K562 (cell line): Measurements from ENCODE around the gene UIMC1. TPM values are rescaled to one million over a fixed set of nuclear protein-coding genes. Genes with fewer than 3 reads are reported as not detected.

ENCODE experiments used
- CCNT2 ChIP-seq: IDR thresholded peaks from 2 replicates; pipeline ENCODE4 v1.6.1; 2011; ENCODE audit warnings: borderline replicate concordance, low read depth, mild to moderate bottlenecking, moderate library complexity, mixed read lengths, low read length; ENCODE audit not compliant: insufficient read length; ENCODE audit errors: extremely low read depth
- DPF2 ChIP-seq: fragments of 450-650 bp; IDR thresholded peaks from 2 replicates; pipeline ENCODE4 v1.6.1; 2016
- ELF2 ChIP-seq: fragments of 250-450 bp; sonication (Bioruptor Pico); IDR thresholded peaks from 2 replicates; pipeline ENCODE4 v1.5.0; 2021; ENCODE audit warnings: mild to moderate bottlenecking
- EZH2 ChIP-seq: IDR thresholded peaks from 2 replicates; pipeline ENCODE4 v1.6.1; 2012; ENCODE audit warnings: low read depth, mild to moderate bottlenecking, inconsistent platforms, low read length, borderline replicate concordance
- HDAC3 ChIP-seq: fragments of 450-650 bp; IDR thresholded peaks from 2 replicates; pipeline ENCODE4 v1.6.1; 2018; ENCODE audit warnings: borderline replicate concordance, mild to moderate bottlenecking, moderate library complexity; ENCODE audit not compliant: partially characterized antibody
- HES1 ChIP-seq: fragments of 450-650 bp; IDR thresholded peaks from 2 replicates; pipeline ENCODE4 v1.6.1; 2016; ENCODE audit warnings: low read depth, mild to moderate bottlenecking, moderate library complexity
- HMBOX1 ChIP-seq: sonication (generic); IDR thresholded peaks from 2 replicates; pipeline ENCODE4 v1.6.1; 2016
- HOXB6 ChIP-seq: fragments of 250-450 bp; sonication (Bioruptor Pico); IDR thresholded peaks from 2 replicates; pipeline ENCODE4 v1.5.1; 2022; ENCODE audit warnings: mild to moderate bottlenecking, borderline replicate concordance
- MCM5 ChIP-seq: fragments of 450-650 bp; IDR thresholded peaks from 2 replicates; pipeline ENCODE4 v1.6.1; 2016; ENCODE audit warnings: low read depth
- MEF2D ChIP-seq: conservative IDR thresholded peaks from 2 replicates; pipeline ENCODE4 v1.6.1; 2016; ENCODE audit warnings: low read depth, missing genetic modification characterization, missing compliant biosample characterization
- MNT ChIP-seq, 2 experiments: fragments of 450-650 bp; conservative IDR thresholded peaks; 2 replicates each; pipeline ENCODE4 v1.6.1; 2017; ENCODE audit warnings: mild to moderate bottlenecking in 2 of 2, moderate library complexity in 2 of 2
- PRDM10 ChIP-seq: fragments of 450-650 bp; IDR thresholded peaks from 2 replicates; pipeline ENCODE4 v1.6.1; 2018; ENCODE audit not compliant: partially characterized antibody
- SIN3A ChIP-seq, 2 experiments: fragments of 150-350 bp in 1 of 2; IDR thresholded peaks; 2 replicates each; pipeline ENCODE4 v1.6.1; 2011 to 2016; ENCODE audit warnings: borderline replicate concordance in 2 of 2, low read depth in 2 of 2, low read length in 2 of 2, mild to moderate bottlenecking in 2 of 2, moderate library complexity in 2 of 2; ENCODE audit not compliant: control insufficient read depth in 1 of 2
- SIRT6 ChIP-seq: IDR thresholded peaks from one replicate; pipeline ENCODE4 v1.6.1; 2012; ENCODE audit warnings: low read depth, mild to moderate bottlenecking, control low read depth, inconsistent platforms, low read length, moderate library complexity
- TBP ChIP-seq: optimal IDR thresholded peaks from 2 replicates; pipeline ENCODE3; 2011; ENCODE audit warnings: low read depth, low read length, improper control_type of control experiment
- ZBTB1 ChIP-seq: sonication (generic); formaldehyde crosslinking; IDR thresholded peaks from 2 replicates; pipeline ENCODE4 v1.8.1; 2023; ENCODE audit warnings: missing genetic modification reagents, low read depth, mild to moderate bottlenecking, borderline replicate concordance
- ZBTB5 ChIP-seq: fragments of 450-650 bp; IDR thresholded peaks from 2 replicates; pipeline ENCODE4 v1.6.1; 2017; ENCODE audit warnings: antibody characterized with exemption
- polyA plus RNA-seq, 8 experiments: library from polyadenylated mRNA; depleted of rRNA in 4 of 8; stranded (reverse) in 5 of 8; unstranded in 3 of 8; fragments of >200 nt; fragmentation: Nextera tagmentation in 2 of 8; fragmentation: Illumina TruSeq in 1 of 8; extraction: Ambion mirVana in 2 of 8; extraction: Trizol in 1 of 8; gene quantifications; 2 replicates each; pipeline versions ENCODE4 v1.2.1 to v1.2.3, GENCODE V29; 2011 to 2014; ENCODE audit warnings: inconsistent platforms in 1 of 8, missing spikeins in 1 of 8
- total RNA-seq, 7 experiments: library from RNA; depleted of rRNA in 6 of 7; stranded (reverse); fragments of >200 nt in 6 of 7; fragmentation: Illumina TruSeq in 2 of 7; extraction: Trizol in 2 of 7; gene quantifications; 2 replicates each; pipeline versions ENCODE4 v1.2.1 to v1.2.3, GENCODE V29; 2011 to 2021; ENCODE audit warnings: low replicate concordance in 1 of 7

UIMC1 gene
- total and polyA plus RNA-seq, 9 of the 15 experiments (the other 6 are each of a cell fraction or from before 2014, with no cell fraction given) = 14.9 to 51.7 (median 36.8) TPM

- TF ChIP-seq HES1 (no peak), MEF2D (tag) (no peak), HMBOX1 (peak; percentile 42; the same call in 1 of the 2 replicates), TBP (peak; percentile 90), ZBTB5 (no peak), ZBTB1 (peak; percentile 81), HOXB6 (CRISPR knock-in tag) (no peak), MNT (conservative IDR thresholded peaks at IDR 0.05) (peak; percentile 44 to 51; a peak in 3 of 4 replicates), MCM5 (no peak), CCNT2 (peak; percentile 46), EZH2 (no peak), SIN3A (IDR thresholded peaks at IDR 0.05; ENCODE audit: borderline replicate concordance in 2 of 2, control insufficient read depth in 1 of 2, low read depth in 2 of 2, low read length in 2 of 2) (peak; percentile 16 to 77; a peak in 2 of 4 replicates), ELF2 (CRISPR knock-in tag) (no peak), SIRT6 (no peak), HDAC3 (peak; percentile 55), PRDM10 (peak; percentile 35), DPF2 (0 out of 2 replicates have a peak, but pooled peaks have one; percentile 31)
These were observed 16.1 kb upstream of the UIMC1 start, which contains the start of gene ZNF346 (continued) for GRCh38 chr5:177022386-177023302.
